Caki2 (cell line): ENCODE measurements around the gene GPR26. TPM values are rescaled to one million over a fixed set of nuclear protein-coding genes. Genes with fewer than 3 reads are reported as not detected.

Source experiments
- DNase-seq: peaks from one replicate; pipeline ENCODE4 v3.0.0-alpha.2; 2015; ENCODE audit warnings: low read depth
- in situ Hi-C: cut with HindIII; loops from 2 replicates; pipeline ENCODE4 v1.10.0; 2016; ENCODE audit warnings: low sequenced_read_pairs, low pct_unique_long_range_greater_than_20kb, mixed read lengths
- total RNA-seq: library from RNA; depleted of rRNA; stranded (reverse); fragments of >200 nt; shearing (Covaris generic); gene quantifications from 2 replicates; pipeline ENCODE4 v1.2.3, GENCODE V29; 2014; ENCODE audit warnings: low replicate concordance; rRNA removed

The GPR26 gene, protein sequence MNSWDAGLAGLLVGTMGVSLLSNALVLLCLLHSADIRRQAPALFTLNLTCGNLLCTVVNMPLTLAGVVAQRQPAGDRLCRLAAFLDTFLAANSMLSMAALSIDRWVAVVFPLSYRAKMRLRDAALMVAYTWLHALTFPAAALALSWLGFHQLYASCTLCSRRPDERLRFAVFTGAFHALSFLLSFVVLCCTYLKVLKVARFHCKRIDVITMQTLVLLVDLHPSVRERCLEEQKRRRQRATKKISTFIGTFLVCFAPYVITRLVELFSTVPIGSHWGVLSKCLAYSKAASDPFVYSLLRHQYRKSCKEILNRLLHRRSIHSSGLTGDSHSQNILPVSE
- not detected in 2 replicates for total RNA-seq

DNA sequence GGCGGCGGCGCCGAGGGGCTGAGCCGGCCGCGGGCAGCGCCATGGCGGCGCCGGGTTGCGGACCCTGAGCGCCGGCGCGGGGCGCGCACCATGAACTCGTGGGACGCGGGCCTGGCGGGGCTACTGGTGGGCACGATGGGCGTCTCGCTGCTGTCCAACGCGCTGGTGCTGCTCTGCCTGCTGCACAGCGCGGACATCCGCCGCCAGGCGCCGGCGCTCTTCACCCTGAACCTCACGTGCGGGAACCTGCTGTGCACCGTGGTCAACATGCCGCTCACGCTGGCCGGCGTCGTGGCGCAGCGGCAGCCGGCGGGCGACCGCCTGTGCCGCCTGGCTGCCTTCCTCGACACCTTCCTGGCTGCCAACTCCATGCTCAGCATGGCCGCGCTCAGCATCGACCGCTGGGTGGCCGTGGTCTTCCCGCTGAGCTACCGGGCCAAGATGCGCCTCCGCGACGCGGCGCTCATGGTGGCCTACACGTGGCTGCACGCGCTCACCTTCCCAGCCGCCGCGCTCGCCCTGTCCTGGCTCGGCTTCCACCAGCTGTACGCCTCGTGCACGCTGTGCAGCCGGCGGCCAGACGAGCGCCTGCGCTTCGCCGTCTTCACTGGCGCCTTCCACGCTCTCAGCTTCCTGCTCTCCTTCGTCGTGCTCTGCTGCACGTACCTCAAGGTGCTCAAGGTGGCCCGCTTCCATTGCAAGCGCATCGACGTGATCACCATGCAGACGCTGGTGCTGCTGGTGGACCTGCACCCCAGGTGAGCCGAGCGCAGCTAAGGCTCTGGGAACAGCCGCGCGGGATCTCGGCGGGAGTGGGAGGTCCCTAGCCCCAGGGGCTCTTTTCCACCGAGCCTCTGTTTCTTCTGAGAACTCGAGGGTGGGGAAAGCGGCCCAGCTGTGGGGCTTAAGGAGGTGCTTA, at the start of gene GPR26:
GPR26 (plus strand) TSS at position 38 of the 919 bp plus-strand sequence; CDS start at position 91, 53 bp downstream.
- in situ Hi-C loops, result no loop called here
- no peak for DNase-seq

DNA sequence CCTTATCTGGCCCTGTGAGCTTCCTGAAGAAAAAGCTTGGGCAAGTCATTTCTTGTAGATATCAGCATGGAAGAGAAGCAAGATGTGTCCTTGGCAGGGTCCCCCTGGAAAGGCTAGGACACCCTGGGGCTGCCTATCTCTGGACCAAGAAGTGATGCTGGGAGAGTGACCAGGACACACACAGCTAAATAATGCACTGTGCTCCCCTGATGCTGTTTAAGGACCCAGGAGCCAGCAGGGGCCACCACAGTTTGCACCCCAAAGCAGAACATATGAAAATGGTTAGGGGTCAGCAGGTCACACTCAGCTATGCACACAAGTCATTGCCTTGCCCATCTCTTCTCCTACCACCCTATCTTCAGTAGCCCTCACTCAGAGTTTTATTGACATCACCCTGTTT, 47.9 kb upstream of the GPR26 start:
- no peak for DNase-seq
- in situ Hi-C loops, result no loop called here

DNA sequence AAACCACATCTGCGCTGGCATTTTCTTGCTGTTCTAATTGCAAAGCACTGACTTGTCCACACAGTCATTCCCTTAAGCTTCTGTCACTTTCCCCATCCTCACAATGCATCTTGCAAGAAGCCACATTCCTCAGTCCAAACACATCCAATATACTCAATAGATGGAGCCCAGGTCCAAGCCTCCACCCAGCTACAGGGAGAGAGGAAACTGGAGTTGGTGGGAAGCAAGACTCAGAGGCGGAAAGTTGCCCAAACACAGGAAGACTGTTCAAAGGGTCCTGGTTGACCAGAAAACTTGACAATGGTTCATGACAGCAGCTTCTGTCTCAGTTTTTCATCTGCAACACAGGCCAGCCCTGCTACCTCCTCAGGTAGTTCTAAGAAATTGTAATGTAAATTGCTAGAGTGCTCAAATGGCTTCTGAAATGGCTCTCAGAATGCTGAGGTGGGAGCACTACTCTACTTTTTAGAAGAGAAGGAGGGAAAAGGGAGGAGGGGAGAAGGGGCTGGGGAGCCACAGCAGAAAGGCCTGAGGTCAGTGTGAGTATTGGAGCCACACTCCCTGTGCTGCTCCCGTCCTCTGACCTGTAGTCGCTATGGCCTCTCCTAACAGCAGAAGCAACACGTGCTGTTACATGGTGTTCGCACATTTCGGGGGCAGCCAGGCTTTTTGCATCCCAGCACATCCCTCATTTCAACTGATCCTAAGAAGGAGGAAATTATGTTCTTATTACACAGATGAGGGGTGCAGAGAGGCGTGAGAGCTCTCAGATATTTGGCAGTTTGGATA, 46.9 kb upstream of the GPR26 start:
- in situ Hi-C loops, result no loop called here
- DNase-seq, result no peak

DNA sequence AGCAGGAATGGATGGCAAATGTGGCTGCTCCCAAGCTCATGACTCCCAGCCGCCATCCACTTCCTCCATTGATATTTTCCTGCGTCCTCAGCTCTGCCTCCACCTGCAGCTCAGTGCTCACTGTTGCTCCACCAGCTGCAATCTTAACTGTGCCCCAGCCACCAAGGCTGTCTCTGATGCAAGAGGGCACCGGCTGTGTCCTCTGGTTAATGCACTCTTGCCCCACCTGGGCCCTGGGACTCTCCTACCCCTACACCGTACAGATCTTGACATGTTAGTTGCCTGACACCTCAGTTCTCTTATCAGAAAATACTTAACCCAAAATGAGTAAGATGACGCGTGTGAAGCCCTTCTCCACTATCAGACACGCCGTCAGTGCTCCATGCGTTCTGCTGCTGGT, 45.5 kb upstream of the GPR26 start:
- no peak for DNase-seq
- in situ Hi-C loops, result no loop called here

DNA sequence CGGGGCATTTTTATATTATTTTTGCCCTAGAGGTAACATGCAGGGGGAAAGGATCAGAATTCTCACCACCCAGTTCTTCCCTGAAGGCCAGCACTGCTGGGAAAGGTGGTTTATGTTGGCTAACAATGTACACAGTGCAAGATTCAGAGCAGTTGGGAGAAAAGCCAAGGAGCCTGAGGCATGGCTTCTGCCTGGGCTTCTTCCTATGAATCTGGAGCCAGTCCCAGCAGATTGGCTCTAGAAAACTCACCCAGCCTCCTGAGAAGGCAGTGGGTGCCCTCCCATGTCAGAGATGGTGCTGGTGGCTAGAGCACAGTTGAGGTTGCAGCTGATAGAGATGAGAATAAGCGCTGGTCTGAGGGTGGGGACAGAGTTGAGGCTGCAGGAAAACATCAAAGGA, 44.7 kb upstream of the GPR26 start:
- no peak for DNase-seq
- in situ Hi-C loops, result no loop called here

DNA sequence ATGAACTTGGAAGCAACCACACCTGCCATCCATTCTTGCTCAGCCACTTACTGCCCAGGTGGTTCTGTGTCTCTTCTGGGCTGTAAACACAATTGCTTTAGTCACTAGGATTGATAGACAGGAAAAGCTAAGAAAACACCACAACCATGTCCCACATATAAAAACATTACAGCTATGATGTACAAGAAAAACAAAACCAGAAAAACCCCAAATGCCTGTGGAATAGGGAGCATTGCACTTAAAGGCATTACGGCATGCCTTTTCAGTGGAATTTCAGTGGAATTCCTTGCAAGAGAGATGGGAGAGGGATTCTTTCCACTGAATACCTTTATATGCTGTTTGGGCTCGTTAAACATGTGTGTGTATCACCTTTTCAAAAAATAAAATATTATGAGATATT, 44.2 kb upstream of the GPR26 start:
- DNase-seq, result no peak
- in situ Hi-C loops, result no loop called here

DNA sequence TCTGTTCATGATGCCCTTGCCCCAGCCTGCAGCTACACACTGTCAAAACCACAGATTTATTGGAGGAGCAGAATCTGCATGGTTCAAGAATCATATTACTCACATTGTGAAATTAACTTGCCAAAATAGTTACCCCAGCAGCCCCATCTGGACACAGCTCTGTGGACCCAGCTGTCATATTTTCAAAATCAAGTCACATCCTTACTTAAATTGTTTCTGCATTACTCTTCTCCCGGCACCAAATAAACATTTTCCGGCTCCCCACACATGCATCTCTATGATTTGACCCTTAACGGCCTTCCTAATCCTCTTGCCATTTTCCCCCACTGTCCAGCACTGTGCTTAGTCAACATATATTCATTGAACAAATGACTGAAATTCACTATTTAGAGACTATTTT, 43.8 kb upstream of the GPR26 start:
- DNase-seq, result no peak
- in situ Hi-C loops, result no loop called here

DNA sequence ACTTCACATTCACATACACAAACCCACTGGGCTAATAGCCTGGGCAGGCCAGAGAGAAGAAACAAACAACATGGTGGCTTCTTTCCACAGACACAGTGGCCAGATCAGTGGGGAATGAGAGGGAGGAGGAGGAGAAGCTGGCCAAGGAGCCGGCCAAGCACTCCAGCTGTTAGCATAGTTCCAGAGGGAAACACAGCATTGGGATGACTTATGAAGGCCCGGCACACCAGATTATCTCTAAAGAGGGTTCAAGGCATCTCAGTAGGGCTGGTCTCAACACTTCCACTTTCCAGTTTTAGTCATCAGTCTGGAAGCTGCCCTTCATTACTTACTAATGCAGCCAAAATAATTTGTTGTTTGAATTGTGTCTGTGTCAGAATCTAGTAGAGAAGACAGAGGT, 42.1 kb upstream of the GPR26 start:
- DNase-seq, result no peak
- in situ Hi-C loops, result no loop called here

DNA sequence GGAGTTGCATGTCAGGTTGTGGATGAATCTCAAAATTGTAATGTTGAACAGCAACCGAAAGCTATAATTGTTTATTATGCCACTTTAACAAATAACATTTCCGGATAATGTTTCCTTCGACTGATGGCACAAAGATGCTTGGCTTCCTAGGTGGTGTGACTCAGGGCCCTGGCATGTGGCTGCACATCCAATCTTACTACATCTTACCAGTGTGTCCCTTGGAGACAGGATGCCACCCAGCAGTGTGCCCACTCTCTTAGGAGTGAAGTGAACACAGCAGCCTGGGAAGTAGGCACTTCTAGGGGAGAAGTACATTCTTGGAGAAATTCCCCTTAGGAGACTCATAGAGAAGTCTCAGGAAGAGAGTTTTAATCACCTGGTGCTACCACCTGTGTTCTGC, 33.0 kb upstream of the GPR26 start:
- in situ Hi-C loops, result no loop called here
- DNase-seq, result no peak

DNA sequence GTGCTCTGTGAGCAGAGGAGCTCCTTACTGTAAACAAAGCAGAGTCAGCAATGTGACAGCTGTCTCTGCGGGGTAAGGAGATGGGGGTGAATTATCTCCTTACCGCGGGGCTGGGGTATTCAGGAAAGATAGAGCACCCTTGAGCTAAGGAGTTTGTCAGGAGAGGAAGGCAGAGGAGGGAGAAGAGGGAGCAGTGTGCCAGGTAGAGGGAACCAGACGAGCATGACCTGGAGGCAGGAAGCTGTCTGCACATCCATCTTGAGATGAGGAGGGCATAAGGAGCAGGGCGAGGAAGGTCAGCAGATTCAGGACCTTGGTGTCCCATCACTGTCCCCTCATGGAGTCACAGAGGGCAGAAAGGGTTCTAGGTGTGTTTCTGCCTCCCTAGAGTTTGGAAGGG, 32.5 kb upstream of the GPR26 start:
- in situ Hi-C loops, result no loop called here
- DNase-seq, result no peak

DNA sequence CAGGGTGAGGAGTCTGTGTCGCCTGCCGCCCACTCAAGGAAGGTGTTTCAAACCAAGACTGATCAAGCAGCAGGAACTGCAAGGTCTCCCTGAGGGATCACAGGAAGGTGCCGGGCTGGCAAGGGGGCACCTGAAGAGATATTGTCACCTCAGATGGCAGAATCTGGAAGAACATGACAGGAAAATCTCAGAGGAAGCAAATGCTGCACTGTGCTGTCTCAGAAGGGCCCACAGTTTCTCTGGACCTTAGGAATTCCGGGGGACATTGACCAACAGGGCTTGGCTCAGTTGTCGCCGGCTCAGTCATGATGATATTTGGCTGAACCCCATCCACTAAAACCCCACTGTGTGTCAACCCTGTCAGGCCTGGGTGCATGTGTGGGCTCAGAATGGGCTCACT, 31.9 kb upstream of the GPR26 start:
- no peak for DNase-seq
- in situ Hi-C loops, result no loop called here

DNA sequence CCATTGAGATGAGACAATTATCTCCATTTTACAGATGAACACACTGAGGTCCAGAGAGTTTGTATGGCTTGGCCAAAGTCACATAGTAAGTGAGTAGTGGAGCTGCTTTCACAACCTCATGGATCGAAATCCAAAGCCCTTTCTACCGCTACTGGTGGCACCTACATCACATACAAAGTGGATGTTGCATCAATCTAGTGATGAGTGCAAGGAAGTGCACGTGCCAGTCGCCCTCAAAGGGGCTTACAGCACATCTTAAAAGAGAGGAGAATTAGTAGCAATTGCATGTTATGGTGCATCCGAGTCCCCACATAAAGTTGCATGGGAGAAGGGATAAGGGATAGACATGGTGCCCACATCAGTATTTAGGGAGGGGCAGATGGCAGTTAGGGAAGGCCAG, 31.0 kb upstream of the GPR26 start:
- DNase-seq, result no peak
- in situ Hi-C loops, result no loop called here

DNA sequence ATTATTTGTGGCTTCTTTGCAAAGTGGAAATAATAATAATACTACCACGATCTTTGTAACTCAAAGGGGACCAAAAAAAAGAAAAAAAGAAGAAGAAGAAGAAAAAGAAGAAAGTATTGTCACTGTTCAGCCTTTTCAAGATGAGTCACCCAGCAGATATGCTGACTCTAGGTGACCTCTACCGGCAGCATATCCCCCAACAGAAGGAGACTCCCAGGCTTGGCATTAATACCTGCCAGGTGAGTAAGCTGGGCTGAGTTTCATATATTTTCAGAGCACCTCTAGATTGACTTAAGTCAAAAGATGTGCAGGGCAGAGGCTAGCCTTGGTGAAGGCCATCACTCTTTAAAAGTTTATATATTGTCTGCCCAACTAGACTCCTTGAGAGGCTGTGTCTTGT, 30.4 kb upstream of the GPR26 start:
- DNase-seq, result no peak
- in situ Hi-C loops, result no loop called here

DNA sequence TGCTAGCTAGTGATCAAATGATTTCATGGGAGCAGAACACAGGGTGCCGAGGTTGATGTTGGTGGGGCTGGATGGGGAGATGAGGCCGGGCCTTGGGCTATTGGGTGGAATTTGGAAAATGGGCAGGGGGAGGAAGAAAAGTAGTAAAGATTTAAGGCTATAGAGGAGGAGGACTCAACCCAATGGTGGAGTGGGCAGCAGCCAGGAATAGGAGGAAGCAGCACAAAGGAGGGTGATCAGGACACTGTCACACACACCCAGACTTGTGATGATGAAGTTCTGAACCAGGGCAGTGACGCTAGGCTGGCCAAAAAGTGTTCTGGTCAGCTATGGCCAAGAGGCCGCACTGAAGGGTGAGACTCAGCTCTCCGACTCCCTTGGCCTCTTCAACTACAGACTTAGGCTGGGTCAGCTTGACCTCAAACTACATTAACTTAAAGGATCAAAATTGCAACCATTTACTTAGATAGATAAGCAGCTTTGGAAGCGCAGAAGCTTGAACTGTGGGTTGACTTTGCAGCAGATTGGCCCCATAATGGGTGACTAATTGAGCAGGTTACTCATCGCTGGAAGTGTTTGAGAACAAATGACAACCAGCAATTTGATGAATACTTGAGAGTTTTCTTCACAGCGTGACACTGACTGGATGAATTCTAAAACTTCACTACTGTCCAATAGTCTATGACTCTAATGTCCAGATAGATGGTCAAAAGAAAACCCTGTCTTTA, 29.4 kb upstream of the GPR26 start:
- in situ Hi-C loops, result no loop called here
- no peak for DNase-seq

DNA sequence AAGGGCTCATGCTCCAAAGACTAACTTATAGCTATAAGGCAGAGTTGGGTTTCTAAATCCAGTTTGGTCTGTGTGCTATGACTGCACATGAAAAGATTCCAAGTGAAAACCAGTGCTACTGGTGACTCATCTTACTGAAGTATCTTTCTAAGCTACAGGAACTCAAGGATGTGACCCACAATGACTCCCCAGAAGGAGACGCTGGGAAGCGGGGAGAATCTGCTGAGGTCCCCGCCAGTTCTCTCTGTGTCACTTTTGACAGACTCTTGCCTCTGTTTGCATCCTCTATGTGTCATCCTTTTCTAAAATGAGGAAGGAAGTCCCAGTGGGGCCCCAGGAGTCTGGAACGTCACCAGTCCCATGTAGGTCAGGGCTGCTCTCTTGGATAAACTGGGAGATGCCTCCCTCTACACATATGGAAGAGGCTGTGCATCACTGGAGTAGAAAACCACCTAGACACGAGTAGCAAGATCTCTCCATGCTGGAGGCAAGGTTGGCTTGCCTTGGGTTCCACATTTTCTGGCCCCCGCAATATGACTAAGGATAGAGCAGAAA, 28.8 kb upstream of the GPR26 start:
- no peak for DNase-seq

DNA sequence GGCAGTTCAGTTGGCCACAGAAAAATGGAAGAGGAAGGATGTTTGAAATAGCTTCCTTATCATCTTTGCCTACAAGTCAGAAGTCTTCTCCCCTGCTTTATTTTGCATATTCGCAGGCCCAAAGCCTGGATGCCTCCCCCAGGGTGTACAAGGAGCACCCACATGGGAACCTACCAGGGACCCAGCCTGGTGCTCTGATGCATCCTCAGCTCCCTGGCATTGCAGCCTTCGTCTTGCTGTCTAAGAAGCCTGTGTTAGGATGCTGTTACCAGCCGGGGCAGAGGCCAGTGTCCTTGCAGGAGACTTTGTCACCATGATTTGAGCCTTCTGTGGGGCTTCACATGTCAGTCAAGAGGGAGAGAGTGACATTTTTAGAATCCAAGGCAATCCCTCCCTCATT, 27.0 kb upstream of the GPR26 start:
- no peak for DNase-seq
- in situ Hi-C loops, result no loop called here

More for the DNA sequence above, 28.8 kb upstream of the GPR26 start:
- in situ Hi-C loops, result no loop called here

DNA sequence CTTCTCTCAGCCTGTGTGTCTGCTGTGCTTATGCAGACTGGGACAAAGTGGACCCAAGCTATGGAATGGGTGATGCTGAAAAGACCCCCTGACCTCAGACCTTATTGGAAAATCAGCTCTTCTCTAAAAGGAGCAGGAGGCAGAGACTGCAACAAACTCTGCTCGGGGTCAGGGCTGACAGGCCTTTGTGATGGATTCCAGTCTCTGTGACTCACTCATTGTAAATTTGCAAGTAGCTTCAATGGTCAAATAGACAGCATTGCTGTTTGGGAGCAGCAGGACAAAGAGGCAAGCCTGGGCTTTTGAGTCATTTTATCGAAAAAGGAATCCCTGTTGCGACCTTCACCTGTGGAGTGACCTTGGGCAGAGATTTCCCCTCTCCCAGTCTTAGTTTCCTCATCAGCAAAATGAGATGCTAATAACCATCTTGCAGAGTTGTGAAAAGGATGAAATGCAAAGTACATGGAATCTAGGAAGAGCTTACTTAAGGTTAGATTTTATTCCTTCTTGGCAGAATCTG, 26.1 kb upstream of the GPR26 start:
- in situ Hi-C loops, result no loop called here
- DNase-seq, result no peak

DNA sequence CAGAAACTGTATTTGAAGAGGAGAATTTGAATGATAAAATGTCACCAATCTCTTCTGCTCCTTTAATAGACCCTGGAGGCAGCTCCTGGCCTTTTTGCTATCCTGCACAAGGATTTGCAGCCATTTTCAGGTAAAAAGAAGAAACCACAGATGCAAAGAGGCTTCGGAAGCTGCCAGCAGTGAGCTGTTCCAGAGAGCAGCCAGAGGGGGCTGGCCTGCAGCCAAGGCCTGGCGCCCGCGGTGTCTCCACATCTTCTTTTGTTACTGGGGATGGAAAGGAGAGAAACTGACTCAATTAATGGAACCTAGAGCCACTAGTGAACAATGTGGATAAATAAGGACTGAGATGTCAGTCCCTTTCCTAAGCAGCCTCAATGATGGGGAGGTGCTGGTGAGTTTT, 23.9 kb upstream of the GPR26 start:
- in situ Hi-C loops, result no loop called here
- DNase-seq, result no peak
